ENCODE measurements around the gene PSME3IP1. TPM values are rescaled to one million over a fixed set of nuclear protein-coding genes. Genes with fewer than 3 reads are reported as not detected.

PSME3IP1 gene
- total and polyA plus RNA-seq, 3 donors from 2014 or later: 96.4 to 224 (median 122) TPM

- peaks cover 1% of the 10 kb centered on the region for H3K4me1 ChIP-seq
- no peaks in the 10 kb centered on the region for H3K9me3 ChIP-seq
- no peaks in the 10 kb centered on the region for H3K27me3 ChIP-seq
- no peaks in the 10 kb centered on the region for H3K36me3 ChIP-seq (ENCODE audit: low read depth, missing control alignments)
- WGBS, 2 donors: 55 to 62% methylated on average over 3 of the region's 3 CpGs
- no peak for TF ChIP-seq POLR2A (IDR thresholded peaks at IDR 0.05)
- no peak for TF ChIP-seq CTCF (IDR thresholded peaks at IDR 0.05)
- no peak overlapping the region for H3K27ac ChIP-seq
- intact Hi-C loops (cut with DNase I; ENCODE audit: low total_unique reads): no loop called here
- DNase-seq: no peak
- no peak overlapping the region for H3K4me3 ChIP-seq
Observed at GRCh38 chr16:57179215-57179828, 6.5 kb downstream of the PSME3IP1 start.

GRCh38 chr16:57178793-57179212 is 7.0 kb downstream of the PSME3IP1 start:
- intact Hi-C loops (cut with DNase I; ENCODE audit: low total_unique reads): no loop called here
- Histone ChIP-seq H3K4me1 (no peaks in the 10 kb centered on the region), H3K36me3 (ENCODE audit: low read depth, missing control alignments) (no peaks in the 10 kb centered on the region), H3K27ac (no peak overlapping the region), H3K27me3 (no peaks in the 10 kb centered on the region), H3K9me3 (no peaks in the 10 kb centered on the region), H3K4me3 (no peak overlapping the region)
- 69 to 71% methylated on average over 4 of the region's 4 CpGs for WGBS, 2 donors
- no peak for DNase-seq
- TF ChIP-seq POLR2A (IDR thresholded peaks at IDR 0.05) (no peak), CTCF (IDR thresholded peaks at IDR 0.05) (no peak)

GRCh38 chr16:57178196-57178595 is 7.6 kb downstream of the PSME3IP1 start:
- intact Hi-C loops (cut with DNase I; ENCODE audit: low total_unique reads): no loop called here
- Histone ChIP-seq H3K9me3 (no peaks in the 10 kb centered on the region), H3K4me1 (no peaks in the 10 kb centered on the region), H3K4me3 (no peak overlapping the region), H3K36me3 (ENCODE audit: low read depth, missing control alignments) (no peaks in the 10 kb centered on the region), H3K27ac (no peak overlapping the region), H3K27me3 (no peaks in the 10 kb centered on the region)
- TF ChIP-seq POLR2A (IDR thresholded peaks at IDR 0.05) (no peak), CTCF (IDR thresholded peaks at IDR 0.05) (no peak)
- no peak for DNase-seq
- 78 to 80% methylated on average over 3 of the region's 3 CpGs for WGBS, 2 donors

GRCh38 chr16:57175896-57176295 is 9.9 kb downstream of the PSME3IP1 start:
- H3K36me3 ChIP-seq (ENCODE audit: low read depth, missing control alignments): no peaks in the 10 kb centered on the region
- no peak overlapping the region for H3K4me3 ChIP-seq
- 54 to 66% methylated on average over 5 of the region's 5 CpGs for WGBS, 2 donors
- intact Hi-C loops (cut with DNase I; ENCODE audit: low total_unique reads): no loop called here
- H3K4me1 ChIP-seq: no peaks in the 10 kb centered on the region
- no peaks in the 10 kb centered on the region for H3K9me3 ChIP-seq
- no peak overlapping the region for H3K27ac ChIP-seq
- no peak for TF ChIP-seq POLR2A (IDR thresholded peaks at IDR 0.05)
- DNase-seq: no peak
- H3K27me3 ChIP-seq: no peaks in the 10 kb centered on the region

- no peak for DNase-seq
- Histone ChIP-seq H3K27ac (no peak overlapping the region), H3K36me3 (ENCODE audit: low read depth, missing control alignments) (no peaks in the 10 kb centered on the region), H3K4me1 (no peaks in the 10 kb centered on the region), H3K4me3 (no peak overlapping the region), H3K9me3 (no peaks in the 10 kb centered on the region), H3K27me3 (no peaks in the 10 kb centered on the region)
- WGBS, 2 donors: 79 to 92% methylated on average over 5 of the region's 5 CpGs
- no peak for TF ChIP-seq POLR2A (IDR thresholded peaks at IDR 0.05)
- no peak for TF ChIP-seq CTCF (IDR thresholded peaks at IDR 0.05)
- intact Hi-C loops (cut with DNase I; ENCODE audit: low total_unique reads): no loop called here
Observed at GRCh38 chr16:57172721-57173290, 13.0 kb downstream of the PSME3IP1 start.
